Mesenchymal stem cell (in vitro differentiated cells and primary cell): Measurements from ENCODE around the gene BABAM1.

Experiments used
- DNase-seq: peaks from one replicate; pipeline ENCODE4 v3.0.0-alpha.2; 2013
- H2AFZ ChIP-seq: one replicate; pipeline ENCODE4 v1.6.1; 2013; ENCODE audit warnings: low read depth, mild to moderate bottlenecking, control low read depth, inconsistent platforms, low read length, moderate library complexity
- H2AK5ac ChIP-seq: 2 replicates; pipeline ENCODE4 v1.6.1; 2013; ENCODE audit warnings: low read length, moderate library complexity, mild to moderate bottlenecking, inconsistent platforms; ENCODE audit not compliant: severe bottlenecking
- H2BK120ac ChIP-seq: one replicate; pipeline ENCODE4 v1.6.1; 2013; ENCODE audit warnings: low read depth, mild to moderate bottlenecking, inconsistent platforms, low read length, moderate library complexity
- H2BK12ac ChIP-seq, 2 experiments: one replicate each; pipeline ENCODE4 v1.6.1; 2013; ENCODE audit warnings: inconsistent platforms in 2 of 2, low read length in 2 of 2, mild to moderate bottlenecking in 2 of 2, moderate library complexity in 2 of 2, control low read depth in 1 of 2
- H2BK15ac ChIP-seq: one replicate; pipeline ENCODE4 v1.6.1; 2013; ENCODE audit warnings: mild to moderate bottlenecking, low read depth, inconsistent platforms; ENCODE audit not compliant: poor library complexity, severe bottlenecking
- H2BK5ac ChIP-seq: 2 replicates; pipeline ENCODE4 v1.6.1; 2013; ENCODE audit warnings: low read depth, mild to moderate bottlenecking, low read length, control low read depth, inconsistent platforms; ENCODE audit not compliant: poor library complexity, severe bottlenecking
- H3K14ac ChIP-seq, 2 experiments: one replicate each; pipeline ENCODE4 v1.6.1; 2013; ENCODE audit warnings: inconsistent platforms in 2 of 2, low read length in 2 of 2, control low read depth in 1 of 2, mild to moderate bottlenecking in 1 of 2, moderate library complexity in 1 of 2
- H3K18ac ChIP-seq, 2 experiments: one replicate each; pipeline ENCODE4 v1.6.1; 2013; ENCODE audit warnings: inconsistent platforms in 2 of 2, low read length in 2 of 2, control low read depth in 1 of 2, low read depth in 1 of 2, mild to moderate bottlenecking in 1 of 2
- H3K23ac ChIP-seq, 2 experiments: one replicate each; pipeline ENCODE4 v1.6.1; 2013; ENCODE audit warnings: inconsistent platforms in 2 of 2, low read length in 2 of 2, mild to moderate bottlenecking in 2 of 2, moderate library complexity in 2 of 2, control low read depth in 1 of 2
- H3K27ac ChIP-seq: 2 replicates; pipeline ENCODE4 v1.5.1; 2013; ENCODE audit warnings: mild to moderate bottlenecking, moderate library complexity, low read length, control low read depth, inconsistent platforms; ENCODE audit not compliant: poor library complexity, severe bottlenecking
- H3K27me3 ChIP-seq, 2 experiments: 2 replicates each; pipeline versions ENCODE4 v1.6.1 to v1.7.0; 2013; ENCODE audit warnings: low read length in 2 of 2, mild to moderate bottlenecking in 2 of 2, moderate library complexity in 2 of 2, control low read depth in 1 of 2, inconsistent platforms in 1 of 2; ENCODE audit not compliant: control insufficient read depth in 1 of 2, insufficient read depth in 1 of 2
- H3K36me3 ChIP-seq, 2 experiments: 2 replicates each; pipeline versions ENCODE4 v1.6.1 to v1.7.0; 2013; ENCODE audit warnings: low read length in 2 of 2, control low read depth in 1 of 2, inconsistent platforms in 1 of 2, low read depth in 1 of 2, mild to moderate bottlenecking in 1 of 2; ENCODE audit not compliant: insufficient read depth in 2 of 2, control insufficient read depth in 1 of 2
- H3K4ac ChIP-seq, 2 experiments: one replicate each; pipeline ENCODE4 v1.6.1; 2013; ENCODE audit warnings: inconsistent platforms in 2 of 2, low read length in 2 of 2, mild to moderate bottlenecking in 2 of 2, moderate library complexity in 2 of 2, control low read depth in 1 of 2, low read depth in 1 of 2
- H3K4me1 ChIP-seq: 2 replicates; pipeline ENCODE4 v1.6.1; 2013; ENCODE audit warnings: low read depth, low read length, control low read depth; ENCODE audit not compliant: control insufficient read depth, insufficient read depth
- H3K4me2 ChIP-seq: 2 replicates; pipeline ENCODE4 v1.6.1; 2013; ENCODE audit warnings: low read length, mild to moderate bottlenecking, inconsistent platforms; ENCODE audit not compliant: poor library complexity, severe bottlenecking
- H3K4me3 ChIP-seq, 2 experiments: 2 replicates each; pipeline versions ENCODE4 v1.5.1 to v1.7.0; 2013; ENCODE audit warnings: low read length in 2 of 2, mild to moderate bottlenecking in 2 of 2, control low read depth in 1 of 2, low read depth in 1 of 2; ENCODE audit not compliant: insufficient read depth in 1 of 2
- H3K79me1 ChIP-seq: replicated peaks from 2 replicates; pipeline ENCODE4 v1.6.1; 2013; ENCODE audit warnings: mild to moderate bottlenecking, control low read depth, low read length, inconsistent platforms; ENCODE audit not compliant: poor library complexity, severe bottlenecking
- H3K9ac ChIP-seq: 2 replicates; pipeline ENCODE4 v1.7.0; 2013; ENCODE audit warnings: mild to moderate bottlenecking, low read length, moderate library complexity
- H3K9me3 ChIP-seq: 2 replicates; pipeline ENCODE4 v1.7.0; 2013; ENCODE audit warnings: mild to moderate bottlenecking, low read length; ENCODE audit not compliant: control insufficient read depth
- H4K8ac ChIP-seq: one replicate; pipeline ENCODE4 v1.6.1; 2013; ENCODE audit warnings: inconsistent platforms, mild to moderate bottlenecking, low read length, moderate library complexity
- H4K91ac ChIP-seq: one replicate; pipeline ENCODE4 v1.6.1; 2013; ENCODE audit warnings: mild to moderate bottlenecking, low read length, inconsistent platforms
- WGBS: methylation state at CpG from one replicate; pipeline ENCODE4 v1.1.7; 2013; ENCODE audit warnings: mixed read lengths; 5-methylcytosine and 5-hydroxymethylcytosine counted together

BABAM1 gene

DNA sequence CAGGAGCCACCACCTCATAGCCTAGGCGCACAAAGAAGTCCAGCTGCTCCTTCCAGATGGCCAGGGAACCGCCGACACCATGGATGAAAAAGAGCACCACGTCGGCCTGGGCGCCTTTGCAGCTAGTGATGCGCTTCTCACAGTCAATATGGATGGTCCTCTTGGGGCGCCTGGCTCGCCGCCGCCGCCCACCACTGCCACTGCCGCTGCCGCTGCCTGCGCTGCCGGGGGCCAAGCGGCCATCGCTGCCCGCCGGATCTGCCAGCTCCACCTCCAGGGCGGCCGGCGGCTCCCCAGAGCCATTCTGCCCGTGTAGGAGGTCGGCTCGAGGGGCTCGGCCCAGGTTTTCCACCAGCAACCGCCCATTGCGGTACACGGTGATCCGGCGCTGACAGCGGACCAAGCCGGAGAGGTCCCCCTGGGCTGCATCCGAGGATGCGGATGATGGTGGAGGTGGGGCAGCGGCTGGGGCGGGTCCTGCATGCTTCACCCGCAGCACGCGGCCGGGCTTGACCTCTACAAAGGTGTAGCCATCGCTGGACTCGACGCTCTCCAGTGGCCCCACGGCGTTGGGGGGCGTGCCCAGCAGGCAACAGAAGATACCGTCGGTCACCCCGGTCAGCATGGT, 33.9 kb downstream of the BABAM1 start:
- peaks cover 28% of the 10 kb centered on the region for H3K79me1 ChIP-seq
- H2BK120ac ChIP-seq = no peak overlapping the region
- H2BK5ac ChIP-seq = no peak overlapping the region
- no peak for DNase-seq
- H2AFZ ChIP-seq = no peak overlapping the region
- no peak overlapping the region for H4K8ac ChIP-seq
- no peaks in the 10 kb centered on the region for H3K9me3 ChIP-seq
- no peaks in the 10 kb centered on the region for H3K27me3 ChIP-seq
- H3K4me1 ChIP-seq = peaks cover 30% of the 10 kb centered on the region
- WGBS = 96% methylated on average over 51 of the region's 51 CpGs
- no peak overlapping the region for H3K27ac ChIP-seq
- H2BK12ac ChIP-seq = no peak overlapping the region
- no peak overlapping the region for H3K14ac ChIP-seq
- no peak overlapping the region for H3K4ac ChIP-seq
- H2AK5ac ChIP-seq = no peak overlapping the region
- H4K91ac ChIP-seq = peak overlapping the region; percentile 83
- no peak overlapping the region for H3K4me3 ChIP-seq
- no peak overlapping the region for H3K18ac ChIP-seq
- H3K4me2 ChIP-seq = no peak overlapping the region
- H3K36me3 ChIP-seq = peaks cover 3 to 40% of the 10 kb centered on the region in 2 experiments
- no peak overlapping the region for H2BK15ac ChIP-seq
- no peak overlapping the region for H3K23ac ChIP-seq
- no peak overlapping the region for H3K9ac ChIP-seq

- Histone ChIP-seq H4K8ac (peak overlapping the region; percentile 89), H3K9me3 (no peaks in the 10 kb centered on the region), H2BK5ac (no peak overlapping the region), H3K36me3 (peaks cover 3 to 35% of the 10 kb centered on the region in 2 experiments), H2BK15ac (peak overlapping the region; percentile 67), H2BK12ac (no peak overlapping the region), H3K27me3 (no peaks in the 10 kb centered on the region), H3K27ac (no peak overlapping the region), H3K4me1 (peaks cover 31% of the 10 kb centered on the region), H3K23ac (no peak overlapping the region), H3K18ac (peak overlapping the region; percentile 33 to 61), H2AK5ac (no peak overlapping the region), H3K4ac (peak overlapping the region in 1 of 2 experiments; percentile 35), H2BK120ac (peak overlapping the region; percentile 83), H2AFZ (no peak overlapping the region), H3K4me3 (peak overlapping the region; percentile 73 to 77), H3K4me2 (peak overlapping the region; percentile 74), H4K91ac (peak overlapping the region; percentile 50), H3K9ac (peak overlapping the region; percentile 77), H3K79me1 (peaks cover 32% of the 10 kb centered on the region), H3K14ac (peak overlapping the region; percentile 44 to 92)
- no peak for DNase-seq
- 47% methylated on average over 29 of the region's 29 CpGs for WGBS
These were observed 35.3 kb downstream of the BABAM1 start for GRCh38 chr19:17302391-17303166.

GRCh38 chr19:17303167-17303939, 36.1 kb downstream of the BABAM1 start, which contains the start of gene ABHD8:
ABHD8 (minus strand) TSS chr19:17303425; CDS start chr19:17301616, 1,809 bp downstream.
- Histone ChIP-seq H3K9me3 (no peaks in the 10 kb centered on the region), H3K9ac (peak within 1 kb of the TSS; percentile 77), H3K4ac (peak within 1 kb of the TSS; percentile 35 to 45), H3K36me3 (peaks cover 0 to 32% of the 10 kb centered on the region in 2 experiments), H2BK5ac (no peak within 1 kb of the TSS), H2AFZ (no peak within 1 kb of the TSS), H4K8ac (peak within 1 kb of the TSS; percentile 95), H2AK5ac (peak within 1 kb of the TSS; percentile 89), H3K4me1 (peaks cover 31% of the 10 kb centered on the region), H3K4me3 (peak within 1 kb of the TSS; percentile 73 to 77), H3K14ac (peak within 1 kb of the TSS; percentile 44 to 92), H3K79me1 (peaks cover 35% of the 10 kb centered on the region), H2BK12ac (peak within 1 kb of the TSS; percentile 48 to 77), H3K23ac (no peak within 1 kb of the TSS), H2BK15ac (peak within 1 kb of the TSS; percentile 89), H4K91ac (peak within 1 kb of the TSS; percentile 50), H3K27ac (no peak within 1 kb of the TSS), H3K27me3 (no peaks in the 10 kb centered on the region), H3K4me2 (peak within 1 kb of the TSS; percentile 74), H2BK120ac (peak within 1 kb of the TSS; percentile 83), H3K18ac (peak within 1 kb of the TSS; percentile 69 to 91)
- 3% methylated on average over 45 of the region's 52 CpGs for WGBS
- peak; percentile 94 for DNase-seq
